ENCODE data around the gene DIP2A.

Gene DIP2A

DNA sequence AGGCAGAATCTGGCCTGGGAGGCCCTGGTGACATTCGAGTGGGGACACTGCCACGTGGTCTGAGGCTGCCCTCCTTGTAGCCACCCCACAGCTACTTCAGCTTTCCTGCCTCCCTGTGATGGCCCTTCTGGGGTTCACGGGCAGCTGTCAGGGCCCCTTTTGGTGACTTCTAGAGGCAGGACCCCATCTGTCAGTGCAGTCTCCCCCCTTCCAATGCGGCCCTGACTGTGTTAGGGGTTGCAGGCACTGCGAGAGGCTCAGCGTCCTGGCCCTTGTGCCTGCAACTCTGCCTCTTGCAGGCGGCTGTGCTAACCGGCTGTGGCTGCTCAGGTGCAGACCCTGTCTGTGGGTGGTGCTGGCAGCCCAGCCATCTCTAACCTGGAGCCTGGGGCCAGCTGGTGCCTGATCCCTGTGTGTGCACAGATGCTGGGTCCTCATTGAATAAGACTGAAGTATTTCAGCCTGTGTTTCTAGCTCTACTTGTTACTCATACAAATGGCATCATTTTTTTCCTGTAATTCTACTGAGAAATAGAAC lies 84.0 kb downstream of the DIP2A start:
- no peak for TF ChIP-seq JUND (IDR thresholded peaks at IDR 0.05; ENCODE audit: low read depth)
- in situ Hi-C loops (cut with HindIII; ENCODE audit: low pct_unique_long_range_greater_than_20kb, low sequenced_read_pairs): no loop called here
- DNase-seq (ENCODE audit: low read depth in 1 of 2, low spot score in 1 of 2): no peak

DNA sequence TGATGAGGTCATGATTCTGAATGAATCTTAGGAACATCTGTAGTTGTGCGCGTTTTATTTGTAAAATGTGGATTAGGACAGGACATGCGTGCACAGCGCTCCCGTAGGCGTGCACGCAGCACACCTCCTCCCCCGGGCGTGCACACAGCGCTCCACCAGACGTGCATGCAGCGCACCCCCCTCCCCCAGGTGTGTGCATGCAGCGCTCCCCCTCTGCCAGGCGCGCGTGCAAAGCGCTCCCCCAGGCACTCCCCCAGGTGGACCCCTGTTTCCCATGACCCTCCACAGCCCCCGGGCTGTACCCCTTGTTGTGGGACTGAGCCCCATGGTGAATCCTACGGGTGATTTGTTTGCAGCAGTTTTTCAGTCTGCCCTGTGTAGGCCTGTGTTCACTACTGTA lies 84.6 kb downstream of the DIP2A start:
- in situ Hi-C loops (cut with HindIII; ENCODE audit: low pct_unique_long_range_greater_than_20kb, low sequenced_read_pairs): no loop called here
- no peak for TF ChIP-seq JUND (IDR thresholded peaks at IDR 0.05; ENCODE audit: low read depth)
- no peak for DNase-seq (ENCODE audit: low read depth in 1 of 2, low spot score in 1 of 2)

DNA sequence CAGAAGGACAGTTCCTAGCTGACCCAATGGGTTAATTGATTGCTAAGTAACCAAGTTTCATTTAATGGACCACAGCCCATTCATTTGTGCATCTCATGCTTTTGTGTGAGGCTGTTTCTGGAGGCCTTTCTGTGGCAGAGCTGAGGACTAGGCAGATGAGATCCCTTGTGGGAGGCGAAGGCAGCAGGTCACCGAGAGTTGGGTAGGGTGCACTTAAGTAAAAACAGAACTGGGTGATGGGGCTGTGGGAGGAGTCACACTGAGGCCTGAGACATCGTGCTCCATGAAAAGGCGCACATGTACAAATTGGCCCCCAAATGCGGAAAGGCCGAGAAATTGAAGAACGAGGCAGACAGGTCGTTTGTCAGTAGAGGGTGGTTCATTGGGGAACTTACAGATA lies 85.3 kb downstream of the DIP2A start:
- no peak for DNase-seq (ENCODE audit: low read depth in 1 of 2, low spot score in 1 of 2)
- TF ChIP-seq JUND (IDR thresholded peaks at IDR 0.05; ENCODE audit: low read depth): no peak
- in situ Hi-C loops (cut with HindIII; ENCODE audit: low pct_unique_long_range_greater_than_20kb, low sequenced_read_pairs): no loop called here

DNA sequence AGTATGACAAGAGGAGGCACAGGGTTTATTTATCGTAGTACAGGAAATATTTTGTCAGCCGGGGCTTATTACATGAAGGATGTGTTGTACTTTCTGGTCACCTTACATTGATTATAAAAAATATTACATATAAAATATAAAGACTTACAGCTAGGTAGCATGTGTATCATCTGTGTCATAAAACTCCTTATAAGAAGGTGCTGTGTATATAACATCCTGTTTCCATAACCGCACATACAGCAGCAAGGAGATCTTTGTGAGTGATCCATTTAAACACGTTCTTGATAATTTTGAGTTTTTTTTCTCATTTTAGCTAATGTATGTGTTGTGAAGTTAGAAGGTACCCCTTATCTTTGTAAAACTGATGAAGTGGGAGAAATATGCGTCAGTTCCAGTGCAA lies 86.1 kb downstream of the DIP2A start:
- in situ Hi-C loops (cut with HindIII; ENCODE audit: low pct_unique_long_range_greater_than_20kb, low sequenced_read_pairs): no loop called here
- no peak for TF ChIP-seq JUND (IDR thresholded peaks at IDR 0.05; ENCODE audit: low read depth)
- no peak for DNase-seq (ENCODE audit: low read depth in 1 of 2, low spot score in 1 of 2)

DNA sequence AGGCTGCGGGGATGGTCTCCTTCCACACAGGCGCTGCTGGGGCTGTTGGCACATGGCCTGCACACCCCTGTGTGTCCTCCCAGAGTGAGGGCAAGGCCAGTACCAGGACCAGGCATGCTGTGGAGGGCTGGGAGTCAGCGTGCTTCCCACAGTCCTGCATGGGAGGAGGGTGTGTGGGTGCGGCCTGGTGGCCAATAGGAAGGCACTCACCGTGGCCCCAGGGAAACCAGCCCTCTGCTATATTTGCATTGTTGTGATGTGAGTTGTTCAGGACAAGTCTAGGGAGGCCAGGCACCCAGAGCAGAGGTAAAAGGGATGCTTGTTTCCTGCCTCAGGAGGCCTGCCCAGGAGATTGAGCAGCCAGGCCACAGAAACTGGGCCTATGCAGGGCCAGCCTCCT lies 86.7 kb downstream of the DIP2A start:
- in situ Hi-C loops (cut with HindIII; ENCODE audit: low pct_unique_long_range_greater_than_20kb, low sequenced_read_pairs): no loop called here
- TF ChIP-seq JUND (IDR thresholded peaks at IDR 0.05; ENCODE audit: low read depth): no peak
- peak; percentile 29 to 70 for DNase-seq (ENCODE audit: low read depth in 1 of 2, low spot score in 1 of 2)

DNA sequence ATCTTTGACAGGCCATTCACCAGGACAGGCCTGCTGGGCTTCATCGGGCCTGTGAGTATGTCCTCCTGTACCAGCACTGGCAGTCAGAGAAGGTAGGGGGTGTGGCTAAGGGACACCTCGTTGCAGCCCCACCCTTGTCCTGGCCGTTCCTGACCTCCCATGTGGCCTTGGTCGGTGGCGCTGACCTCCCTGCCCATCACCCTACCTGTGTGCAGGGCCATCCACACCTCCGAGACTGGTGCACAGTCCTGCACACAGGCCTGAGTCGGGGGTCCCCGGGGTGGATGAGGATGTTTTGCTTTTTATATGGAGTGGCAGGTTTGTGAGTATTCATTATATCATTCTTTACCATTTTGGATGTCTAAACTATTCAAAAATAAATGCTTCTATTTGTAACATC lies 87.2 kb downstream of the DIP2A start:
- in situ Hi-C loops (cut with HindIII; ENCODE audit: low pct_unique_long_range_greater_than_20kb, low sequenced_read_pairs): no loop called here
- TF ChIP-seq JUND (IDR thresholded peaks at IDR 0.05; ENCODE audit: low read depth): no peak
- no peak for DNase-seq (ENCODE audit: low read depth in 1 of 2, low spot score in 1 of 2)

DNA sequence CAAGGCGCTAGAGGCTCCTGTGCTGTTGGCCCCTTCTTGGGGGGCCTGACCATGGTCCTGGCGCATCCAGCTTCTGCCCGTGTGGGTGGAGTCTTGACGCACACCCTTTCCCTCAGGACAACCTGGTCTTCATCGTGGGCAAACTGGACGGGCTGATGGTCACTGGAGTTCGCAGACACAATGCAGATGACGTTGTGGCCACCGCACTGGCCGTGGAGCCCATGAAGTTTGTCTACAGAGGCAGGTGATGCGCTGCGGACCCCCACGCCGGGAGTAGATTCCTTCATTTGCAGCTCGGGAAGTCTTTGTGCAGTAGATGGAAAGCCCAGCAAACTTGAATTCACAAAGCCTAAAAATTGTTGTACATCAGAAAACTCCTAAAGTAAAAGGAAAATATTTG lies 88.1 kb downstream of the DIP2A start:
- no peak for DNase-seq (ENCODE audit: low read depth in 1 of 2, low spot score in 1 of 2)
- TF ChIP-seq JUND (IDR thresholded peaks at IDR 0.05; ENCODE audit: low read depth): no peak
- in situ Hi-C loops (cut with HindIII; ENCODE audit: low pct_unique_long_range_greater_than_20kb, low sequenced_read_pairs): no loop called here

DNA sequence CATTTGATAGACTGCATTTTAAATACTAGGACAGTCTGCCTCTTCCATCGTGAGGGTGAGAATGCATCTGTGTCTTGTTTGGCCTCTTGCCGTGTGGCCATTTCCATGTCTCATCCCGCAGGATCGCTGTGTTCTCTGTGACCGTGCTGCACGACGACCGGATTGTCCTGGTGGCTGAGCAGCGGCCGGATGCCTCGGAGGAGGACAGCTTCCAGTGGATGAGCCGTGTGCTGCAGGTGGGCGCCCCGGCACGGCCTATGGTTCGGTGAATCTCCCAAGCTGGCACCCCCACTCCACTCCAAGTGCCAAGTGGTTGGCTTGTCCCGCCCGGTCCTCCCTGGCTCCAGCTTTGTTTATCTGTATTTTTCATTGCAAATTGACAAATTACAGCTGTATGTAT lies 91.0 kb downstream of the DIP2A start:
- no peak for TF ChIP-seq JUND (IDR thresholded peaks at IDR 0.05; ENCODE audit: low read depth)
- in situ Hi-C loops (cut with HindIII; ENCODE audit: low pct_unique_long_range_greater_than_20kb, low sequenced_read_pairs): no loop called here
- no peak for DNase-seq (ENCODE audit: low read depth in 1 of 2, low spot score in 1 of 2)

DNA sequence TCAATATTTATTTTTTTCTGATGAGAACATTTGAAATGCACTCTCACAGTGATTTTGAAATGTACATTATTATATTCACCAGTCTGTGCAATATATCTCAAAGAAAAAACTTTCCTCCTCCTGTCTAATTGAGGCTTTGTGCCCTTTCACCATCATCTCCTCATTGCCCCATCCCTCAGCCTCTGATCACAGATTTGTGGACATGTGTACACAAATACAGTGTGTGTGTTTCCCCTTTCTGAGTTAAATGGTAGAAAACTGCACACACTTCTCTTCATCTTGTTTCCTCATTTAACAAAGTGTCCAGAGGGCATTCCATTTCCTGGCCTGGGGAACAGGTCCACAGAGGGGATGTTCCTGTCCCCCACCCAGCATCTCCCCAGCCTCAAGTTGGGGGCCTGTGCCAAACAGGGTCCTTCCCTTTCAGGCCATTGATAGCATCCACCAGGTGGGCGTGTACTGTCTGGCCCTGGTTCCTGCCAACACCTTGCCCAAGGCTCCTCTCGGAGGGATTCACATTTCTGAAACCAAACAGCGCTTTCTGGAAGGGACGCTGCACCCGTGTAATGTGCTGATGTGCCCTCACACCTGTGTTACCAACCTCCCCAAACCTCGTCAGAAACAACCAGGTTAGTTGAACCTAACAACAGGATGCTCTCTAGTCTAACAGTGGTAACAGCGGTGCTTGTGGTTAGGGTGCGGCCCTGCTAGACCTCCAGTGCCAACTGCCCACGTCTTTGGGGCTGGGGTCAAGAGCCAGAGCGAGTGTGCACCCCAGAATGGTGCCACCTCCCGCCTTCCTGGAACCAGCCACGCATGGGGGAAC lies 91.6 kb downstream of the DIP2A start:
- DNase-seq (ENCODE audit: low read depth in 1 of 2, low spot score in 1 of 2): no peak
- no peak for TF ChIP-seq JUND (IDR thresholded peaks at IDR 0.05; ENCODE audit: low read depth)
- in situ Hi-C loops (cut with HindIII; ENCODE audit: low pct_unique_long_range_greater_than_20kb, low sequenced_read_pairs): no loop called here

DNA sequence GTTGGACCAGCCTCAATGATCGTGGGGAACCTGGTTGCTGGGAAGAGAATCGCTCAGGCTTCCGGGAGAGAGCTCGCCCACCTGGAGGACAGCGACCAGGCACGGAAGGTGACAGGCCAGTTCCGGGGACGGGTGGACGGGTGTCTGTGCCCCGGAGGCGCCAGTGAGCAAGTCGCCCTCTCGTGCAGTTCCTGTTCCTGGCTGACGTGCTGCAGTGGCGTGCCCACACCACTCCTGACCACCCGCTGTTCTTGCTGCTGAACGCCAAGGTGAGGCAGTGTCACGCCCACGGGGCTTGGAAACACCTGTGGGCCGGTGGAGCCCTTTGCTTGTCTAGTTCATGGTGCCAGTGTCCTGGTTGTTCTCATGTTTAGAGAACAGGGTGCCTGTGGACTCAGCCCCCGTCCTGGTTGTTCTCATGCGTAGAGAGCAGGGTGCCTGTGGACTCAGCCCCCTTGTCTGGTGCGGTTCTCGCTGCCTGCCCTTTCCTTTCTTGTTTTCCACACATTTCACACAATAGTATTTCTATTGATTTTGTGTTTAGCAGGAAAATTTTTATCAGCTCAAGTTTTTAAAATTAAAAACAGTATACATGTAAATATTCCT lies 93.0 kb downstream of the DIP2A start:
- DNase-seq (ENCODE audit: low read depth in 1 of 2, low spot score in 1 of 2): no peak
- in situ Hi-C loops (cut with HindIII; ENCODE audit: low pct_unique_long_range_greater_than_20kb, low sequenced_read_pairs): no loop called here

DNA sequence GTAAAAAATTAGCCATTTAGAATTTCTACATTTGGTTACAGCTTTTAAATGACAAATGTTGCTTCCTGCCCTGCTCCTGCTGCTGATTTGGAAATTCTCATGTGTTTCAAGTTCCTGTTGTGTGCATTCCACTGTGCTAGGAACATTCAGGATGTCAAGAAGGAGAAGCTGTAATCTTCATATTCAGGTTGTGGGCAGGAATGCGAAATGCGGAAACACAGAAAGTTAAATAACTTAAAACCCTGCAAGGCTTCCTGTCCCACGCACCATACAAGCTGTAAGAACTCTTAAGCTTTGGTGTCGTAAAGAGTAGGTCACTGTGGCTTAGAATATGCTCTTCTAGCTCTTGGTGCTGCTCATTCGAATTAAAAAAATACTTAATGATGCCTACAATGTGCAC lies 93.6 kb downstream of the DIP2A start:
- in situ Hi-C loops (cut with HindIII; ENCODE audit: low pct_unique_long_range_greater_than_20kb, low sequenced_read_pairs): no loop called here
- no peak for DNase-seq (ENCODE audit: low read depth in 1 of 2, low spot score in 1 of 2)
- no peak for TF ChIP-seq JUND (IDR thresholded peaks at IDR 0.05; ENCODE audit: low read depth)

More for the DNA sequence above, 93.0 kb downstream of the DIP2A start:
- no peak for TF ChIP-seq JUND (IDR thresholded peaks at IDR 0.05; ENCODE audit: low read depth)

DNA sequence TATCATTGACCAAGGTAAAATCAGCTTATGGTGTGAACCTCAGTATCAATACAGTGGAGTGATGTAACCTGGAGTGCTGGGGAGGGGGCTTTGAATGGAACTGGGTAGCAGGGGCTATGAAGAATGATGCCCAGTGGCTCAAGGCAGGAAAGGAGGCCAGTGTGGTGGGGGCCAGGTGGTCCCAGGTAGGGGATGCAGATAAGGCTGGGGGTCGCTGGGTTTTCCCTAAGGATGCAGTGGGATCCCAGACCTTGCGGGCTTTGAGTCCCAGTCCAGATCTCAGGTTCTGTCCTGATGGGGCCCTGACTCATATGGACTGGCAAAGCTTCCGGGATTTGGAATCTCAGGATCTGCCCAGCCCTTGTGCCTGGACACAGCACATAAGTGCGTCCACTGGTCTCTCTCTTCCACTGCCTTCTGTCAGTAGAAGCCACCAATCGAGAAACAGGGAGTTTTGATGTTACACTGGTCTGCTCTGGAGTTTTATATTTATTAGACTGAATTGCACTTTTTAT lies 94.2 kb downstream of the DIP2A start:
- DNase-seq (ENCODE audit: low read depth in 1 of 2, low spot score in 1 of 2): no peak
- TF ChIP-seq JUND (IDR thresholded peaks at IDR 0.05; ENCODE audit: low read depth): no peak
- in situ Hi-C loops (cut with HindIII; ENCODE audit: low pct_unique_long_range_greater_than_20kb, low sequenced_read_pairs): no loop called here

DNA sequence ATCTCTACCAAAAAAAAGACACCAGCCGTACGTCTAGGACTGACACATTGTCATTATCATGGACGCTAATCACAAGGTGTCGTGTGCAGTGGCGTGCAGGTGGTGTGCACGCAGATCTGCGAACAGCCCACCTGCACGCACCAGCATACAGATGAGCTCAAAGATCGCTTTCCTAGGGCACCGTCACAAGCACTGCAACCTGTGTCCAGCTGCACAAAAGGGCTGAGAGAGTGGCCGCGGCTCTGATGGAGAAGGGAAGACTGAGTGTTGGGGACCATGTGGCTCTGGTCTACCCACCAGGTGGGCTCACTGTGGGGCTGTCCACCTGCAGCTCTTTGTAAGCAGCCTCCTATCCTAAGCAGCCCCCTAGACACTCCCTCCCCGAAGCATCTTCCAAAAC lies 95.3 kb downstream of the DIP2A start:
- DNase-seq (ENCODE audit: low read depth in 1 of 2, low spot score in 1 of 2): no peak
- TF ChIP-seq JUND (IDR thresholded peaks at IDR 0.05; ENCODE audit: low read depth): no peak
- in situ Hi-C loops (cut with HindIII; ENCODE audit: low pct_unique_long_range_greater_than_20kb, low sequenced_read_pairs): no loop called here
